Lung (tissue), 12 donors: Measurements from ENCODE around the gene PCSK1N. TPM values are rescaled to one million over a fixed set of nuclear protein-coding genes. Genes with fewer than 3 reads are reported as not detected.

Source experiments
- ATAC-seq: fragments of 200-7000 bp; cut with Tn5 transposase; one replicate; pipeline ENCODE4 v1.9.1; 2020; ENCODE audit warnings: moderate number of reproducible peaks; ENCODE audit not compliant: insufficient read depth, low FRiP score
- DNase-seq, 3 donors: peaks; one replicate each; pipeline ENCODE4 v3.0.0-alpha.2; 2013 to 2017
- H3K27ac ChIP-seq, 2 donors: one replicate each; pipeline ENCODE4 v1.5.1; 2013; ENCODE audit warnings: mild to moderate bottlenecking in 2 of 2, moderate library complexity in 2 of 2, control low read depth in 1 of 2, inconsistent platforms in 1 of 2, low read depth in 1 of 2, low read length in 1 of 2
- H3K27me3 ChIP-seq, 3 donors: one replicate each; pipeline ENCODE4 v1.5.1; 2013; ENCODE audit warnings: low read length in 2 of 3; ENCODE audit not compliant: control insufficient read depth in 3 of 3, insufficient read depth in 3 of 3
- H3K36me3 ChIP-seq, 4 donors: one replicate each; pipeline ENCODE4 v1.5.1; 2013; ENCODE audit warnings: low read length in 4 of 4, mild to moderate bottlenecking in 1 of 4, moderate library complexity in 1 of 4; ENCODE audit not compliant: control insufficient read depth in 4 of 4, insufficient read depth in 4 of 4
- H3K4me1 ChIP-seq, 5 donors: one replicate each; pipeline ENCODE4 v1.5.1; 2013; ENCODE audit warnings: low read length in 5 of 5, mild to moderate bottlenecking in 2 of 5, moderate library complexity in 1 of 5; ENCODE audit not compliant: control insufficient read depth in 5 of 5, insufficient read depth in 5 of 5
- H3K4me3 ChIP-seq: one replicate; pipeline ENCODE4 v1.5.1; 2013; ENCODE audit warnings: mild to moderate bottlenecking, control low read depth, moderate library complexity
- H3K9ac ChIP-seq, 2 donors: one replicate each; pipeline ENCODE4 v1.5.1; 2013; ENCODE audit warnings: low read length in 2 of 2, control low read depth in 1 of 2; ENCODE audit not compliant: insufficient read depth in 1 of 2
- H3K9me3 ChIP-seq, 4 donors: one replicate each; pipeline ENCODE4 v1.5.1; 2013; ENCODE audit warnings: low read length in 3 of 4, mild to moderate bottlenecking in 1 of 4, moderate library complexity in 1 of 4; ENCODE audit not compliant: control insufficient read depth in 4 of 4, insufficient read depth in 3 of 4
- WGBS, 2 donors: extraction: QIAGEN DNeasy Blood & Tissue Kit; methylation state at CpG; one replicate each; pipeline ENCODE4 v1.1.7; 2013; 5-methylcytosine and 5-hydroxymethylcytosine counted together
- polyA plus RNA-seq, 2 donors: library from polyadenylated mRNA; stranded (reverse); fragments of 200-250 nt; gene quantifications; one replicate each; pipeline ENCODE4 v1.2.1, GENCODE V29; 2013
- total RNA-seq, 2 donors: library from RNA; depleted of rRNA in 1 of 2; stranded (reverse); fragments of >200 nt in 1 of 2; gene quantifications; one replicate each; pipeline ENCODE4 v1.2.1, GENCODE V29; 2014 to 2021
- TF ChIP-seq, protein P1 (sequence below): IDR thresholded peaks from 2 replicates; pipeline ENCODE4 v1.5.1; 2012; ENCODE audit warnings: mild to moderate bottlenecking; ENCODE audit errors: control extremely low read depth, extremely low read depth
- donor health status: control.
- donor health status: control.
- donor health status: Bipolar disorder and iron deficiency.
- donor health status: healthy.
- donor health status: DM: yes; HTN: yes; CAD: no.

Gene PCSK1N
- total and polyA plus RNA-seq, 4 donors: 1.3 to 10.7 (median 2.5) TPM

- no peak overlapping the region for H3K27ac ChIP-seq
- no peaks in the 10 kb centered on the region for H3K9me3 ChIP-seq
- H3K27me3 ChIP-seq: no peaks in the 10 kb centered on the region
- H3K4me1 ChIP-seq: no peaks in the 10 kb centered on the region
- 80 to 81% methylated on average over 14 to 16 of the region's 16 CpGs for WGBS, 2 donors
- DNase-seq (no peak), ATAC-seq (no peak)
- no peak overlapping the region for H3K4me3 ChIP-seq
- H3K36me3 ChIP-seq: no peaks in the 10 kb centered on the region
- TF ChIP-seq, protein P1, sequence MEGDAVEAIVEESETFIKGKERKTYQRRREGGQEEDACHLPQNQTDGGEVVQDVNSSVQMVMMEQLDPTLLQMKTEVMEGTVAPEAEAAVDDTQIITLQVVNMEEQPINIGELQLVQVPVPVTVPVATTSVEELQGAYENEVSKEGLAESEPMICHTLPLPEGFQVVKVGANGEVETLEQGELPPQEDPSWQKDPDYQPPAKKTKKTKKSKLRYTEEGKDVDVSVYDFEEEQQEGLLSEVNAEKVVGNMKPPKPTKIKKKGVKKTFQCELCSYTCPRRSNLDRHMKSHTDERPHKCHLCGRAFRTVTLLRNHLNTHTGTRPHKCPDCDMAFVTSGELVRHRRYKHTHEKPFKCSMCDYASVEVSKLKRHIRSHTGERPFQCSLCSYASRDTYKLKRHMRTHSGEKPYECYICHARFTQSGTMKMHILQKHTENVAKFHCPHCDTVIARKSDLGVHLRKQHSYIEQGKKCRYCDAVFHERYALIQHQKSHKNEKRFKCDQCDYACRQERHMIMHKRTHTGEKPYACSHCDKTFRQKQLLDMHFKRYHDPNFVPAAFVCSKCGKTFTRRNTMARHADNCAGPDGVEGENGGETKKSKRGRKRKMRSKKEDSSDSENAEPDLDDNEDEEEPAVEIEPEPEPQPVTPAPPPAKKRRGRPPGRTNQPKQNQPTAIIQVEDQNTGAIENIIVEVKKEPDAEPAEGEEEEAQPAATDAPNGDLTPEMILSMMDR: no peak
- no peak overlapping the region for H3K9ac ChIP-seq
Measured at GRCh38 chrX:48785540-48786214, 49.7 kb downstream of the PCSK1N start.

DNA sequence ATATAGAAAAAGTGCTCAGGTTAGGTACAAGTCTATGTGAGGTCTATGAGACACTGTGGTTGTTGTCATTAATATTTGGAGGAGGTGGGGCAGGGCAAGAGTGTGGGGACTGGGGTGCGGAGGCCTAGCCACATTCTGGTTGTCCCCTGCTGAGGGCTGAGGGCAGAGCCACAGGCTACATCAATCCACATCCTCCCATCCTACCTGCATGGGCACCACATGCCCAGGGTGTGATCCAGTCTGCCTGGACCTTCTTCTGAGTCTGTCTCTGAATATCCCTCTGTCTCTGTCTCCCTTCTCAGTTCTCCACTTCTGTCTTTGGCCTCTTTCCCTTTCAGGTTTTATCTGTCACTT, 50.2 kb downstream of the PCSK1N start:
- no peaks in the 10 kb centered on the region for H3K9me3 ChIP-seq
- H3K27ac ChIP-seq: no peak overlapping the region
- H3K27me3 ChIP-seq: no peaks in the 10 kb centered on the region
- 83 to 89% methylated on average over 1 of the region's 1 CpG for WGBS, 2 donors
- no peaks in the 10 kb centered on the region for H3K4me1 ChIP-seq
- H3K9ac ChIP-seq: no peak overlapping the region
- TF ChIP-seq, protein P1: no peak
- DNase-seq: no peak
- no peaks in the 10 kb centered on the region for H3K36me3 ChIP-seq
- no peak overlapping the region for H3K4me3 ChIP-seq
- ATAC-seq: no peak

- ATAC-seq (no peak), DNase-seq (no peak)
- Histone ChIP-seq H3K9me3 (no peaks in the 10 kb centered on the region), H3K27me3 (no peaks in the 10 kb centered on the region), H3K4me3 (no peak overlapping the region), H3K9ac (no peak overlapping the region), H3K36me3 (no peaks in the 10 kb centered on the region), H3K4me1 (no peaks in the 10 kb centered on the region), H3K27ac (no peak overlapping the region)
- WGBS, 2 donors: 52 to 75% methylated on average over 3 of the region's 3 CpGs
- TF ChIP-seq, protein P1: no peak
Measured at GRCh38 chrX:48784726-48785125, 50.7 kb downstream of the PCSK1N start.

- WGBS, 2 donors: 75 to 85% methylated on average over 4 to 13 of the region's 13 CpGs
- Histone ChIP-seq H3K9me3 (no peaks in the 10 kb centered on the region), H3K9ac (no peak overlapping the region), H3K27me3 (no peaks in the 10 kb centered on the region), H3K36me3 (no peaks in the 10 kb centered on the region), H3K4me3 (no peak overlapping the region), H3K27ac (no peak overlapping the region), H3K4me1 (no peaks in the 10 kb centered on the region)
- ATAC-seq (no peak), DNase-seq (no peak)
- TF ChIP-seq, protein P1: no peak
Measured at GRCh38 chrX:48782795-48783194, 52.6 kb downstream of the PCSK1N start.
